ENCODE measurements around the gene MLC1.

MLC1 gene

GRCh38 chr22:50121202-50121740 lies 36.0 kb upstream of the MLC1 start:
- no peak overlapping the region for H3K9ac ChIP-seq (ENCODE audit: low read depth, low read length, poor library complexity, severe bottlenecking)
- no peaks in the 10 kb centered on the region for H3K36me3 ChIP-seq (ENCODE audit: insufficient read depth, low read length)
- no peaks in the 10 kb centered on the region for H3K4me1 ChIP-seq (ENCODE audit: insufficient read depth, low read length, poor library complexity, severe bottlenecking)
- H3K9me2 ChIP-seq (replicated peaks; ENCODE audit: low read depth, low read length): no peaks in the 10 kb centered on the region
- H3K27me3 ChIP-seq (ENCODE audit: insufficient read depth, low read length, poor library complexity, severe bottlenecking): no peaks in the 10 kb centered on the region
- no peaks in the 10 kb centered on the region for H4K20me1 ChIP-seq (ENCODE audit: insufficient read depth, low read length, poor library complexity, severe bottlenecking)
- no peak overlapping the region for H3K4me3 ChIP-seq (ENCODE audit: low read length, poor library complexity, severe bottlenecking)
- no peak overlapping the region for H3K4me2 ChIP-seq (ENCODE audit: low read depth, low read length, poor library complexity, severe bottlenecking)
- TF ChIP-seq CTCF (conservative IDR thresholded peaks at IDR 0.05; ENCODE audit: low read length) (no peak), EZH2phosphoT487 (IDR thresholded peaks at IDR 0.05; ENCODE audit: borderline replicate concordance) (no peak)
- H2AFZ ChIP-seq (ENCODE audit: low read length): no peak overlapping the region
- H3K9me3 ChIP-seq (ENCODE audit: insufficient read depth, low read depth, low read length): no peaks in the 10 kb centered on the region
- no peaks in the 10 kb centered on the region for H3K79me2 ChIP-seq (ENCODE audit: insufficient read depth, low read length)
- H3F3A ChIP-seq (ENCODE audit: low read depth): no peaks in the 10 kb centered on the region

GRCh38 chr22:50119768-50120251 lies 34.6 kb upstream of the MLC1 start:
- Histone ChIP-seq H3K36me3 (ENCODE audit: insufficient read depth, low read length) (no peaks in the 10 kb centered on the region), H3K9me3 (ENCODE audit: insufficient read depth, low read depth, low read length) (no peaks in the 10 kb centered on the region), H3K79me2 (ENCODE audit: insufficient read depth, low read length) (no peaks in the 10 kb centered on the region), H3F3A (ENCODE audit: low read depth) (no peaks in the 10 kb centered on the region), H3K4me3 (ENCODE audit: low read length, poor library complexity, severe bottlenecking) (no peak overlapping the region), H3K9me2 (replicated peaks; ENCODE audit: low read depth, low read length) (no peaks in the 10 kb centered on the region), H3K27me3 (ENCODE audit: insufficient read depth, low read length, poor library complexity, severe bottlenecking) (no peaks in the 10 kb centered on the region), H2AFZ (ENCODE audit: low read length) (no peak overlapping the region), H4K20me1 (ENCODE audit: insufficient read depth, low read length, poor library complexity, severe bottlenecking) (no peaks in the 10 kb centered on the region), H3K4me2 (ENCODE audit: low read depth, low read length, poor library complexity, severe bottlenecking) (no peak overlapping the region), H3K4me1 (ENCODE audit: insufficient read depth, low read length, poor library complexity, severe bottlenecking) (no peaks in the 10 kb centered on the region), H3K9ac (ENCODE audit: low read depth, low read length, poor library complexity, severe bottlenecking) (no peak overlapping the region)
- TF ChIP-seq EZH2phosphoT487 (IDR thresholded peaks at IDR 0.05; ENCODE audit: borderline replicate concordance): no peak
- TF ChIP-seq CTCF (conservative IDR thresholded peaks at IDR 0.05; ENCODE audit: low read length): no peak

- TF ChIP-seq EZH2phosphoT487 (IDR thresholded peaks at IDR 0.05; ENCODE audit: borderline replicate concordance) (no peak), CTCF (conservative IDR thresholded peaks at IDR 0.05; ENCODE audit: low read length) (no peak)
- H3K4me3 ChIP-seq (ENCODE audit: low read length, poor library complexity, severe bottlenecking): no peak overlapping the region
- no peaks in the 10 kb centered on the region for H4K20me1 ChIP-seq (ENCODE audit: insufficient read depth, low read length, poor library complexity, severe bottlenecking)
- H3F3A ChIP-seq (ENCODE audit: low read depth): no peaks in the 10 kb centered on the region
- no peaks in the 10 kb centered on the region for H3K4me1 ChIP-seq (ENCODE audit: insufficient read depth, low read length, poor library complexity, severe bottlenecking)
- H3K27me3 ChIP-seq (ENCODE audit: insufficient read depth, low read length, poor library complexity, severe bottlenecking): no peaks in the 10 kb centered on the region
- H3K9ac ChIP-seq (ENCODE audit: low read depth, low read length, poor library complexity, severe bottlenecking): no peak overlapping the region
- no peak overlapping the region for H3K4me2 ChIP-seq (ENCODE audit: low read depth, low read length, poor library complexity, severe bottlenecking)
- no peaks in the 10 kb centered on the region for H3K9me2 ChIP-seq (replicated peaks; ENCODE audit: low read depth, low read length)
- no peak overlapping the region for H2AFZ ChIP-seq (ENCODE audit: low read length)
- H3K9me3 ChIP-seq (ENCODE audit: insufficient read depth, low read depth, low read length): no peaks in the 10 kb centered on the region
- H3K79me2 ChIP-seq (ENCODE audit: insufficient read depth, low read length): no peaks in the 10 kb centered on the region
- H3K36me3 ChIP-seq (ENCODE audit: insufficient read depth, low read length): no peaks in the 10 kb centered on the region
These were observed 34.0 kb upstream of the MLC1 start for GRCh38 chr22:50119169-50119767.
